Keratinocyte (primary cell): ENCODE measurements around the gene AP3B1. TPM values are rescaled to one million over a fixed set of nuclear protein-coding genes. Genes with fewer than 3 reads are reported as not detected.

Experiments used
- DNase-seq: peaks from one replicate; pipeline ENCODE4 v3.0.0-alpha.2; 2011; ENCODE audit warnings: low read depth, missing footprints, low spot score
- FAIRE-seq: peaks from 2 replicates; lab custom pipeline; 2011; peaks lifted over from hg19 to GRCh38; lab: Jason Lieb, UNC
- H2AFZ ChIP-seq: 2 replicates; pipeline ENCODE4 v1.6.0; 2012; ENCODE audit warnings: low read length, control low read depth, inconsistent platforms; ENCODE audit not compliant: control insufficient read depth
- H3K27ac ChIP-seq: 2 replicates; pipeline ENCODE4 v1.5.1; 2011; ENCODE audit warnings: low read length; ENCODE audit not compliant: control insufficient read depth, insufficient read depth
- H3K27me3 ChIP-seq: 3 replicates; pipeline ENCODE4 v1.6.0; 2011; ENCODE audit warnings: low read length; ENCODE audit not compliant: control insufficient read depth, insufficient read depth; ENCODE audit errors: extremely low read depth
- H3K36me3 ChIP-seq, 2 experiments: 2 replicates in 1 of 2; 3 replicates in 1 of 2; pipeline ENCODE4 v1.5.1; 2011; ENCODE audit warnings: low read length in 2 of 2, mild to moderate bottlenecking in 1 of 2; ENCODE audit not compliant: control insufficient read depth in 2 of 2, insufficient read depth in 2 of 2; ENCODE audit errors: extremely low read depth in 1 of 2
- H3K4me1 ChIP-seq: 3 replicates; pipeline ENCODE4 v1.5.1; 2011; ENCODE audit warnings: low read length; ENCODE audit not compliant: control insufficient read depth, insufficient read depth; ENCODE audit errors: extremely low read depth
- H3K4me2 ChIP-seq: 3 replicates; pipeline ENCODE4 v1.6.0; 2011; ENCODE audit warnings: low read depth, low read length; ENCODE audit not compliant: control insufficient read depth, insufficient read depth; ENCODE audit errors: extremely low read depth
- H3K4me3 ChIP-seq, 3 experiments: fragments of 200-600 bp in 1 of 3; sonication (generic) in 1 of 3; 2 replicates in 2 of 3; 3 replicates in 1 of 3; pipeline ENCODE4 v1.5.1; 2011 to 2016; ENCODE audit warnings: low read length in 3 of 3, mild to moderate bottlenecking in 3 of 3, control low read depth in 2 of 3, inconsistent platforms in 1 of 3, low read depth in 1 of 3, mixed read lengths in 1 of 3, mixed run types in 1 of 3, moderate library complexity in 1 of 3; ENCODE audit not compliant: control insufficient read depth in 2 of 3, insufficient read depth in 2 of 3; ENCODE audit errors: extremely low read depth in 1 of 3
- H3K79me2 ChIP-seq: 2 replicates; pipeline ENCODE4 v1.6.0; 2012; ENCODE audit warnings: low read length; ENCODE audit not compliant: control insufficient read depth, insufficient read depth
- H3K9ac ChIP-seq: 3 replicates; pipeline ENCODE4 v1.6.0; 2011; ENCODE audit warnings: low read length; ENCODE audit not compliant: control insufficient read depth, insufficient read depth; ENCODE audit errors: extremely low read depth
- H3K9me1 ChIP-seq: 3 replicates; pipeline ENCODE4 v1.6.0; 2011; ENCODE audit warnings: low read length; ENCODE audit not compliant: control insufficient read depth, insufficient read depth; ENCODE audit errors: extremely low read depth
- H3K9me3 ChIP-seq: 2 replicates; pipeline ENCODE4 v1.5.1; 2012; ENCODE audit warnings: low read depth, low read length; ENCODE audit not compliant: control insufficient read depth
- H4K20me1 ChIP-seq: 3 replicates; pipeline ENCODE4 v1.6.0; 2011; ENCODE audit warnings: low read length; ENCODE audit not compliant: control insufficient read depth, insufficient read depth; ENCODE audit errors: extremely low read depth
- CTCF ChIP-seq, 3 experiments: IDR thresholded peaks in 1 of 3; conservative IDR thresholded peaks in 1 of 3; optimal IDR thresholded peaks in 1 of 3; 2 replicates in 2 of 3; 3 replicates in 1 of 3; pipeline versions ENCODE3 to v1.5.1; 2011; ENCODE audit warnings: low read length in 3 of 3, mild to moderate bottlenecking in 3 of 3, moderate library complexity in 2 of 3, control low read depth in 1 of 3, inconsistent platforms in 1 of 3; ENCODE audit not compliant: insufficient read depth in 2 of 3; ENCODE audit errors: extremely low read depth in 1 of 3
- EZH2 ChIP-seq: IDR thresholded peaks from one replicate; pipeline ENCODE4 v1.6.1; 2012; ENCODE audit warnings: inconsistent platforms, mild to moderate bottlenecking, low read length, moderate library complexity
- dilution Hi-C: fragments of 300-500 bp; cut with MboI; formaldehyde crosslinking; loops from one replicate; pipeline ENCODE4 v1.7.0; 2020; ENCODE audit warnings: low sequenced_read_pairs; ENCODE audit not compliant: extremely low pct_ligation_motif_present
- polyA plus RNA-seq, 5 experiments: library from polyadenylated mRNA; depleted of rRNA in 3 of 5; stranded (reverse) in 3 of 5; stranded (forward) in 1 of 5; unstranded in 1 of 5; fragments of >200 nt; gene quantifications; 1 replicate in 1 of 5; 2 replicates in 3 of 5; 3 replicates in 1 of 5; pipeline versions ENCODE4 v1.2.1 to v1.2.3, GENCODE V29; 2011 to 2012; ENCODE audit warnings: missing spikeins in 2 of 5, low read depth in 1 of 5, low replicate concordance in 1 of 5

Gene AP3B1
- polyA plus RNA-seq, 1 donor (not counting 4 experiments of a cell fraction or from before 2014, with no cell fraction given): 65.1 TPM

- no peaks in the 10 kb centered on the region for H3K27me3 ChIP-seq
- H3K4me3 ChIP-seq: no peak overlapping the region
- no peaks in the 10 kb centered on the region for H4K20me1 ChIP-seq
- no peak overlapping the region for H2AFZ ChIP-seq
- no peak for DNase-seq
- TF ChIP-seq EZH2 (no peak), CTCF (optimal IDR thresholded peaks at IDR 0.05 in 1 of 3, IDR thresholded peaks at IDR 0.05 in 1 of 3, conservative IDR thresholded peaks at IDR 0.05 in 1 of 3; ENCODE audit: extremely low read depth in 1 of 3, insufficient read depth in 2 of 3, low read length in 3 of 3) (no peak)
- H3K27ac ChIP-seq: no peak overlapping the region
- peaks cover 7% of the 10 kb centered on the region for H3K79me2 ChIP-seq
- H3K9ac ChIP-seq: no peak overlapping the region
- H3K9me3 ChIP-seq: no peaks in the 10 kb centered on the region
- H3K9me1 ChIP-seq: no peaks in the 10 kb centered on the region
- no peak for FAIRE-seq
- no peak overlapping the region for H3K4me2 ChIP-seq
- dilution Hi-C loops: no loop called here
- no peaks in the 10 kb centered on the region for H3K36me3 ChIP-seq
- no peaks in the 10 kb centered on the region for H3K4me1 ChIP-seq
Measured at GRCh38 chr5:78245136-78245535, 49.4 kb downstream of the AP3B1 start.

GRCh38 chr5:78243639-78244038 is 50.9 kb downstream of the AP3B1 start:
- Histone ChIP-seq H3K79me2 (peaks cover 8% of the 10 kb centered on the region), H2AFZ (no peak overlapping the region), H3K4me3 (no peak overlapping the region), H3K4me1 (no peaks in the 10 kb centered on the region), H3K27me3 (no peaks in the 10 kb centered on the region), H4K20me1 (no peaks in the 10 kb centered on the region), H3K9me1 (no peaks in the 10 kb centered on the region), H3K27ac (no peak overlapping the region), H3K36me3 (peaks cover 0 to 2% of the 10 kb centered on the region in 2 experiments), H3K9me3 (no peaks in the 10 kb centered on the region), H3K4me2 (no peak overlapping the region), H3K9ac (no peak overlapping the region)
- DNase-seq: no peak
- dilution Hi-C loops: no loop called here
- no peak for FAIRE-seq
- no peak for TF ChIP-seq CTCF (optimal IDR thresholded peaks at IDR 0.05 in 1 of 3, IDR thresholded peaks at IDR 0.05 in 1 of 3, conservative IDR thresholded peaks at IDR 0.05 in 1 of 3; ENCODE audit: extremely low read depth in 1 of 3, insufficient read depth in 2 of 3, low read length in 3 of 3)
- no peak for TF ChIP-seq EZH2
